MM.1S (cell line): Measurements from ENCODE around the gene CUL2.

Experiments
- DNase-seq: peaks from one replicate; pipeline ENCODE4 v3.0.0-alpha.2; 2015
- H2AFZ ChIP-seq: fragments of 300-600 bp; sonication (generic); 2 replicates; pipeline ENCODE4 v1.6.0; 2016; ENCODE audit warnings: antibody characterized with exemption, low read length
- H3F3A ChIP-seq: fragments of 300-600 bp; sonication (generic); 2 replicates; pipeline ENCODE4 v1.6.1; 2016; ENCODE audit warnings: mild to moderate bottlenecking, antibody characterized with exemption, low read length, moderate library complexity, mixed read lengths; ENCODE audit not compliant: insufficient read depth
- H3K27ac ChIP-seq: fragments of 300-600 bp; sonication (generic); 2 replicates; pipeline ENCODE4 v1.5.1; 2016; ENCODE audit warnings: mild to moderate bottlenecking, low read length
- H3K27me3 ChIP-seq: fragments of 300-600 bp; sonication (generic); replicated peaks from 2 replicates; pipeline ENCODE4 v1.6.0; 2016; ENCODE audit warnings: low read length; ENCODE audit not compliant: insufficient read depth
- H3K36me3 ChIP-seq: fragments of 300-600 bp; sonication (generic); replicated peaks from 2 replicates; pipeline ENCODE4 v1.6.1; 2016; ENCODE audit warnings: mild to moderate bottlenecking, low read length, mixed read lengths; ENCODE audit not compliant: insufficient read depth
- H3K4me1 ChIP-seq: fragments of 300-600 bp; sonication (generic); 2 replicates; pipeline ENCODE4 v1.6.1; 2016; ENCODE audit warnings: low read length, mixed read lengths
- H3K4me2 ChIP-seq: fragments of 300-600 bp; sonication (generic); 2 replicates; pipeline ENCODE4 v1.6.0; 2016; ENCODE audit warnings: low read depth, low read length
- H3K4me3 ChIP-seq: fragments of 300-600 bp; sonication (generic); 2 replicates; pipeline ENCODE4 v1.5.1; 2016; ENCODE audit warnings: low read length, mixed read lengths
- H3K79me2 ChIP-seq: fragments of 300-600 bp; sonication (generic); 2 replicates; pipeline ENCODE4 v1.6.1; 2016; ENCODE audit warnings: mixed run types, low read length, mixed read lengths
- H3K9ac ChIP-seq: fragments of 300-600 bp; sonication (generic); 2 replicates; pipeline ENCODE4 v1.6.1; 2016; ENCODE audit warnings: low read length, mixed read lengths
- H3K9me2 ChIP-seq: fragments of 300-600 bp; sonication (generic); replicated peaks from 2 replicates; pipeline ENCODE4 v1.6.1; 2016; ENCODE audit warnings: mild to moderate bottlenecking, low read length, mixed read lengths; ENCODE audit not compliant: insufficient read depth
- H3K9me3 ChIP-seq: fragments of 300-600 bp; sonication (generic); replicated peaks from 2 replicates; pipeline ENCODE4 v1.6.1; 2016; ENCODE audit warnings: mild to moderate bottlenecking, low read length, mixed read lengths; ENCODE audit not compliant: insufficient read depth
- H4K20me1 ChIP-seq: fragments of 300-600 bp; sonication (generic); 2 replicates; pipeline ENCODE4 v1.6.1; 2016; ENCODE audit warnings: mild to moderate bottlenecking, low read length, moderate library complexity, mixed read lengths; ENCODE audit not compliant: insufficient read depth
- CTCF ChIP-seq: fragments of 300-600 bp; sonication (generic); IDR thresholded peaks from 2 replicates; pipeline ENCODE4 v1.5.1; 2016; ENCODE audit warnings: antibody characterized with exemption, low read length, mixed read lengths
- EZH2 ChIP-seq: fragments of 300-600 bp; sonication (generic); optimal IDR thresholded peaks from 2 replicates; pipeline ENCODE3; 2017; ENCODE audit warnings: low read depth, mild to moderate bottlenecking, antibody characterized with exemption, low read length, mixed read lengths
- EZH2phosphoT487 ChIP-seq: fragments of 300-600 bp; sonication (generic); IDR thresholded peaks from 2 replicates; pipeline ENCODE4 v1.6.1; 2018; ENCODE audit warnings: antibody characterized with exemption, low read length

The CUL2 gene

GRCh38 chr10:35058134-35058533 lies 32.0 kb downstream of the CUL2 start:
- Histone ChIP-seq H3K9me2 (no peaks in the 10 kb centered on the region), H2AFZ (no peak overlapping the region), H3K27ac (no peak overlapping the region), H3K27me3 (no peaks in the 10 kb centered on the region), H3K79me2 (peaks cover 12% of the 10 kb centered on the region), H3K36me3 (no peaks in the 10 kb centered on the region), H3K9me3 (no peaks in the 10 kb centered on the region), H3K4me2 (no peak overlapping the region), H3K9ac (no peak overlapping the region), H4K20me1 (no peaks in the 10 kb centered on the region), H3K4me1 (no peaks in the 10 kb centered on the region), H3F3A (no peaks in the 10 kb centered on the region), H3K4me3 (no peak overlapping the region)
- DNase-seq, result no peak
- TF ChIP-seq EZH2phosphoT487 (no peak), CTCF (no peak)

GRCh38 chr10:35056686-35057085 lies 33.5 kb downstream of the CUL2 start:
- Histone ChIP-seq H3K4me1 (no peaks in the 10 kb centered on the region), H3K4me2 (no peak overlapping the region)

DNA sequence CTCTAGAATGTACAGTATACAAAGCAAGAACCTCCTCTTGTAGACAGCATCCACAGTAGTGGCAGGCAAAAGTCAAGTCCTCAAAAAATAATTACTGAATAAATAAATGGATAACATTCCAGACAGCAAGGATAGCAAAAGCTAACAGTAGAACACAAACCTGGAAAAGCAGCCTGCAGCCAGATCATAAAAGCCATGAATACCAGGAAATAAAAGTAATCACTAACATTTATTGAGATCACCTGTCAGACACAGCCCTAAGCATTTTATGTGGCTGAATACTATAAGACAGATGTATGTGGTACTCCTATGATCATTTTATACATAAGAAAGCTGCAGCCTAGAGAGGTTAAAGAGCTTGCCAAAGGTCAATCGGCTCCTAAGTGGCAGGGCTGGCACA lies 34.0 kb downstream of the CUL2 start:
- TF ChIP-seq EZH2 (no peak), CTCF (no peak), EZH2phosphoT487 (no peak)
- no peaks in the 10 kb centered on the region for H3F3A ChIP-seq
- no peak overlapping the region for H3K27ac ChIP-seq
- DNase-seq, result no peak
- H3K9me2 ChIP-seq, result no peaks in the 10 kb centered on the region
- H3K4me3 ChIP-seq, result no peak overlapping the region
- no peaks in the 10 kb centered on the region for H3K4me1 ChIP-seq
- H3K9me3 ChIP-seq, result no peaks in the 10 kb centered on the region
- H3K9ac ChIP-seq, result no peak overlapping the region
- no peak overlapping the region for H3K4me2 ChIP-seq
- no peaks in the 10 kb centered on the region for H4K20me1 ChIP-seq
- no peaks in the 10 kb centered on the region for H3K27me3 ChIP-seq
- no peaks in the 10 kb centered on the region for H3K36me3 ChIP-seq
- H3K79me2 ChIP-seq, result peaks cover 12% of the 10 kb centered on the region
- H2AFZ ChIP-seq, result no peak overlapping the region

More at GRCh38 chr10:35056686-35057085, 33.5 kb downstream of the CUL2 start:
- no peaks in the 10 kb centered on the region for H3K9me3 ChIP-seq
- H3K4me3 ChIP-seq, result no peak overlapping the region
- H3F3A ChIP-seq, result no peaks in the 10 kb centered on the region
- H3K27ac ChIP-seq, result no peak overlapping the region
- no peak overlapping the region for H2AFZ ChIP-seq
- H3K9me2 ChIP-seq, result no peaks in the 10 kb centered on the region
- no peak overlapping the region for H3K9ac ChIP-seq
- peaks cover 12% of the 10 kb centered on the region for H3K79me2 ChIP-seq
- TF ChIP-seq EZH2phosphoT487 (no peak), EZH2 (no peak), CTCF (no peak)
- DNase-seq, result no peak
- no peaks in the 10 kb centered on the region for H3K36me3 ChIP-seq
- no peaks in the 10 kb centered on the region for H3K27me3 ChIP-seq
- H4K20me1 ChIP-seq, result no peaks in the 10 kb centered on the region
